Stimulated activated CD8-positive, alpha-beta memory T cell treated with anti-CD3 and anti-CD28 coated beads, Interleukin-4, amount 100 ng/mL, for 24 hours (primary cell): ENCODE measurements around the gene ACOT4.
"Not testable (repeated sequence)": the region's sequence is repeated elsewhere in the genome, so short reads cannot be mapped to it uniquely, and the experiment has no call there.

Source experiments
- DNase-seq: peaks from one replicate; pipeline ENCODE4 v3.0.0-alpha.2; 2020; ENCODE audit warnings: low read depth

Gene ACOT4

GRCh38 chr14:73633116-73634010, 41.7 kb downstream of the ACOT4 start:
- peak; percentile 29 for DNase-seq

GRCh38 chr14:73634011-73634833, 42.5 kb downstream of the ACOT4 start:
- DNase-seq: no peak

- not testable (repeated sequence) for DNase-seq
Observed at GRCh38 chr14:73636355-73636754, 44.7 kb downstream of the ACOT4 start.

- DNase-seq: no peak
Observed at GRCh38 chr14:73637830-73638229, 46.2 kb downstream of the ACOT4 start.

- DNase-seq: no peak
Observed at GRCh38 chr14:73640796-73641365, 49.2 kb downstream of the ACOT4 start.

- DNase-seq: peak; percentile 86
Observed at GRCh38 chr14:73644531-73645247, 53.0 kb downstream of the ACOT4 start, which contains the start of gene DNAL1. TSS of gene DNAL1 (plus strand) at chr14:73644986. CDS start at chr14:73645040, 54 bp downstream.

GRCh38 chr14:73645248-73645610, 53.6 kb downstream of the ACOT4 start:
- DNase-seq: no peak
